ENCODE data around the gene HECW1.

DNA sequence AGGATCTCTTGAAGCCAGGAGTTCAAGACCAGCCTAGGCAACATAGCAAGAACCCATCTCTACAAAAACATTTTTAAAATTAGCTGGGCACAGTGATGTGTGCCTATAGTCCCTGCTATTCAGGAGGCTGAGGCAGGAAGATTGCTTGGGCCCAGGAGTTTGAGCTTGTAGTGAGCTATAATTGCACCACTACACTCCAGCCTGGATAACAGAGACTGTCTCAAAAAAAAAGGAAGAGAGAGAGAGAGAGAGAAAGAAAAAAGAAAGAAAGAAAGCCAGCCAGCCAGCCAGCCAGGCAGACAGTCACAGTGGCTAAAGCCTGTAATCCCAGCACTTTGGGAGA is 375.3 kb downstream of the HECW1 start:
- TF ChIP-seq, protein P1, sequence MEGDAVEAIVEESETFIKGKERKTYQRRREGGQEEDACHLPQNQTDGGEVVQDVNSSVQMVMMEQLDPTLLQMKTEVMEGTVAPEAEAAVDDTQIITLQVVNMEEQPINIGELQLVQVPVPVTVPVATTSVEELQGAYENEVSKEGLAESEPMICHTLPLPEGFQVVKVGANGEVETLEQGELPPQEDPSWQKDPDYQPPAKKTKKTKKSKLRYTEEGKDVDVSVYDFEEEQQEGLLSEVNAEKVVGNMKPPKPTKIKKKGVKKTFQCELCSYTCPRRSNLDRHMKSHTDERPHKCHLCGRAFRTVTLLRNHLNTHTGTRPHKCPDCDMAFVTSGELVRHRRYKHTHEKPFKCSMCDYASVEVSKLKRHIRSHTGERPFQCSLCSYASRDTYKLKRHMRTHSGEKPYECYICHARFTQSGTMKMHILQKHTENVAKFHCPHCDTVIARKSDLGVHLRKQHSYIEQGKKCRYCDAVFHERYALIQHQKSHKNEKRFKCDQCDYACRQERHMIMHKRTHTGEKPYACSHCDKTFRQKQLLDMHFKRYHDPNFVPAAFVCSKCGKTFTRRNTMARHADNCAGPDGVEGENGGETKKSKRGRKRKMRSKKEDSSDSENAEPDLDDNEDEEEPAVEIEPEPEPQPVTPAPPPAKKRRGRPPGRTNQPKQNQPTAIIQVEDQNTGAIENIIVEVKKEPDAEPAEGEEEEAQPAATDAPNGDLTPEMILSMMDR (IDR thresholded peaks at IDR 0.05), result no peak
- no peak for TF ChIP-seq POLR2A (IDR thresholded peaks at IDR 0.05)

Measured in lower leg skin (tissue), 3 donors.